HEK293T (cell line): ENCODE measurements around the gene LIPE.

ENCODE experiments used
- CTCF ChIA-PET: fragments of 350-600 bp; formaldehyde crosslinking; extraction: SDS; loops from one replicate; lab custom pipeline; 2021; ENCODE audit warnings: antibody characterized with exemption, inconsistent platforms; lab: Yijun Ruan, JAX
- POLR2A ChIA-PET: fragments of 350-600 bp; formaldehyde crosslinking; extraction: SDS; loops from one replicate; lab custom pipeline; 2020; ENCODE audit warnings: antibody characterized with exemption, inconsistent platforms; lab: Yijun Ruan, JAX
- DNase-seq: peaks from one replicate; pipeline ENCODE4 v3.0.0; 2012; ENCODE audit warnings: mixed read lengths; ENCODE audit errors: extremely low spot score
- ARNT ChIP-seq: fragments of 450-650 bp; IDR thresholded peaks from 2 replicates; pipeline ENCODE4 v1.6.1; 2017; ENCODE audit warnings: mild to moderate bottlenecking
- BHLHE40 ChIP-seq: fragments of 450-650 bp; IDR thresholded peaks from 2 replicates; pipeline ENCODE4 v1.6.1; 2016; ENCODE audit warnings: mild to moderate bottlenecking, moderate library complexity, borderline replicate concordance
- CTBP1 ChIP-seq: fragments of 450-650 bp; IDR thresholded peaks from 2 replicates; pipeline ENCODE4 v1.6.1; 2016; ENCODE audit warnings: borderline replicate concordance
- ELF4 ChIP-seq: fragments of 450-650 bp; IDR thresholded peaks from 2 replicates; pipeline ENCODE4 v1.6.1; 2017; ENCODE audit warnings: antibody characterized with exemption
- FOXA1 ChIP-seq: fragments of 450-650 bp; IDR thresholded peaks from 2 replicates; pipeline ENCODE4 v1.6.1; 2016; ENCODE audit warnings: mild to moderate bottlenecking
- FOXK2 ChIP-seq: fragments of 450-650 bp; IDR thresholded peaks from 2 replicates; pipeline ENCODE4 v1.6.1; 2016; ENCODE audit warnings: mild to moderate bottlenecking
- FOXM1 ChIP-seq: fragments of 450-650 bp; IDR thresholded peaks from 2 replicates; pipeline ENCODE4 v1.6.1; 2017; ENCODE audit warnings: mild to moderate bottlenecking, borderline replicate concordance
- HDGF ChIP-seq: fragments of 450-650 bp; IDR thresholded peaks from 2 replicates; pipeline ENCODE4 v1.6.1; 2017; ENCODE audit warnings: antibody characterized with exemption, borderline replicate concordance
- L3MBTL2 ChIP-seq: fragments of 450-650 bp; conservative IDR thresholded peaks from 2 replicates; pipeline ENCODE4 v1.6.1; 2016; ENCODE audit warnings: mild to moderate bottlenecking
- LEF1 ChIP-seq: fragments of 450-650 bp; IDR thresholded peaks from 2 replicates; pipeline ENCODE4 v1.6.1; 2017; ENCODE audit warnings: mild to moderate bottlenecking, borderline replicate concordance
- NFRKB ChIP-seq: fragments of 450-650 bp; IDR thresholded peaks from 2 replicates; pipeline ENCODE4 v1.6.1; 2016; ENCODE audit warnings: mild to moderate bottlenecking, moderate library complexity
- PKNOX1 ChIP-seq: fragments of 450-650 bp; IDR thresholded peaks from 2 replicates; pipeline ENCODE4 v1.6.1; 2016
- SP1 ChIP-seq: fragments of 450-650 bp; IDR thresholded peaks from 2 replicates; pipeline ENCODE4 v1.6.1; 2017
- SUZ12 ChIP-seq: fragments of 450-650 bp; IDR thresholded peaks from 2 replicates; pipeline ENCODE4 v1.6.1; 2016; ENCODE audit warnings: mild to moderate bottlenecking
- TARDBP ChIP-seq: fragments of 450-650 bp; IDR thresholded peaks from 2 replicates; pipeline ENCODE4 v1.6.1; 2016
- ZNF384 ChIP-seq: fragments of 450-650 bp; IDR thresholded peaks from 2 replicates; pipeline ENCODE4 v1.6.1; 2016

LIPE gene

DNA sequence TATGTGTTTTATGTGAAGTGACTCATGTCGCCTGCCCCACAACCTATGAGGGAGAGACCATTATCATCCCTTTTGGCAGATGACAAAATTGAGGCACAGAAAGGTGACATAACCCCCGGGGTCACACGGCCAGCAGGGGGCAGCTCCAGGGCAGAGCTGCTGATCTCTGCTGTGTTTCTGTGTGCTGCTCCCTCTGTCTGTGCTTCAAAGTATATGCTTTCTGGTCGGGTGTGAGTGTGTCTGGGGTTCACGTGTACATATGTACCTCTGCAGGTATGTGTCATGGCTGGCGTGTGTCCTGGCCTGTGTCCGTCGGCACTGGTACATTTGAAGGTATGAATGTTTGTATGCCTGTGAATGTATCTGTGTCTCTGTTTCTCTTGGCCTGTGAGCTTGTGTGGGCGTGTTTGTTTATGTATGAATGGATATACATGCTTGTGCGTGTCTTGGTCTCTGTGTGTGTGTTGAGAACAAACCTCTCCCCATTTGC lies 7.1 kb downstream of the LIPE start:
- POLR2A ChIA-PET = interaction anchor here (1.6 to 1.9 kb wide), 2 partner anchors 13 to 23 kb away, joined by 5 to 13 read pairs; no protein-coding TSS in a partner anchor
- no peak for TF ChIP-seq FOXM1
- peak; percentile 41; the same call in 1 of the 2 replicates for TF ChIP-seq ZNF384
- peak; percentile 61 for DNase-seq
- CTCF ChIA-PET = interaction anchor here (0.6 to 1.3 kb wide), 2 partner anchors 13 to 529 kb away, joined by 3 to 6 read pairs; no protein-coding TSS in a partner anchor

DNA sequence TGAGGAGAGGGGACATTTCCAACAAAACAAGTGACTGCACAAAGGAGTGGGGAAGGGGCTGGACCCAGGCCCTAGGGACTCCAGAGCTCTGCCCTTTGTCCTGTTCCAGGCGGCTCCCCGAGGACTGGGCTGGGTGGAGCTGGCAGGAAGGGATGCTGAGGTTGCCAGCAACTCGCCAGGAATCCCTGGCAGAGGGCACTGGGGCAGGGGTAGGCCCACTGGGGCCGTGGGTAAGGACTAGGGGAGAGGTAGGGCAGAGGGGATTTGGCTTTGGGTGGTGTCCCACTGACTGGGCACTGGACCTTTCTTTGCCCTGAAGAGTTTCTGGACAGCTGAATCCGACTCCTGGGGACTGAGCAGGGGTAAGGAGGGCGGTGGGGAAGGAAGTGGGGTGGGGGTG lies 7.9 kb downstream of the LIPE start:
- no peak for TF ChIP-seq ARNT
- TF ChIP-seq ZNF384 = no peak
- TF ChIP-seq SP1 = no peak
- no peak for TF ChIP-seq FOXM1
- TF ChIP-seq PKNOX1 = no peak
- no peak for TF ChIP-seq TARDBP
- no peak for TF ChIP-seq L3MBTL2
- no peak for TF ChIP-seq NFRKB
- TF ChIP-seq FOXK2 = no peak
- no peak for TF ChIP-seq FOXA1
- no peak for TF ChIP-seq ELF4
- no peak for TF ChIP-seq SUZ12
- no peak for TF ChIP-seq HDGF
- TF ChIP-seq CTBP1 = no peak
- TF ChIP-seq LEF1 = no peak
- TF ChIP-seq BHLHE40 = no peak
- no peak for DNase-seq
- CTCF ChIA-PET = interaction anchor here (0.8 to 1.3 kb wide), 2 partner anchors 14 to 18 kb away, joined by 3 read pairs; no protein-coding TSS in a partner anchor
- POLR2A ChIA-PET = interaction anchor here (1.9 kb wide), 1 partner anchor 22 kb away, joined by 13 read pairs; no protein-coding TSS in a partner anchor

- ChIA-PET CTCF (interaction anchor here (1.3 kb wide), 1 partner anchor 12 kb away, joined by 4 read pairs; no protein-coding TSS in a partner anchor), POLR2A (interaction anchor here (0.9 to 2.2 kb wide), 3 partner anchors 11 to 299 kb away, joined by 3 to 16 read pairs (median 3); no protein-coding TSS in a partner anchor)
- DNase-seq = no peak
- no peak for TF ChIP-seq PKNOX1
Measured at GRCh38 chr19:42412661-42413076, 14.5 kb downstream of the LIPE start.

DNA sequence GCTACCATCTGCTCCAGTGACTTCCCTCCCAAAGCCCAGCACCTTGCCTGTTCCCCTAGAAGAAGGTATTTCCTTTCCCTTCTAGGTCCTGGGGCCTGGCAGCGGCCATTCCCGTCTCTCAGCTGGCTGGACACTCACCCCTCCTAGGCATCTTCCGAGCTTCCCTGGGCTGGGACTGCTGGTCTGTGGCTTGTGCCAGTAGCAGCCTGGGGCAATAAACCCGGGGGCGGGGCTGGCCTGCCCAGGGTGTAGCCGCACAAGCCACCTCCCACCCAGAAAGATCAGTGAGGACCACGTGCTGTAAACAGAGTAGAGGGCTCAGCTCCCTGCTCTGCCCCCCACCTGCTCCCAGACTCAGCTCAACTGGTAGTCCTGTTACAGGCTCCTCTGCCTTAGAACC lies 15.0 kb downstream of the LIPE start:
- POLR2A ChIA-PET = interaction anchor here (0.9 to 2.2 kb wide), 3 partner anchors 11 to 298 kb away, joined by 3 to 16 read pairs (median 3); no protein-coding TSS in a partner anchor
- no peak for DNase-seq
- no peak for TF ChIP-seq SP1
- TF ChIP-seq L3MBTL2 = no peak
- TF ChIP-seq FOXA1 = no peak
- no peak for TF ChIP-seq ELF4
- TF ChIP-seq ZNF384 = no peak
- no peak for TF ChIP-seq NFRKB
- TF ChIP-seq CTBP1 = no peak
- no peak for TF ChIP-seq FOXM1
- TF ChIP-seq SUZ12 = no peak
- no peak for TF ChIP-seq HDGF
- no peak for TF ChIP-seq LEF1
- no peak for TF ChIP-seq TARDBP
- no peak for TF ChIP-seq BHLHE40
- TF ChIP-seq FOXK2 = no peak
- TF ChIP-seq PKNOX1 = no peak
- no peak for TF ChIP-seq ARNT
- CTCF ChIA-PET = interaction anchor here (1.3 kb wide), 1 partner anchor 12 kb away, joined by 4 read pairs; no protein-coding TSS in a partner anchor

DNA sequence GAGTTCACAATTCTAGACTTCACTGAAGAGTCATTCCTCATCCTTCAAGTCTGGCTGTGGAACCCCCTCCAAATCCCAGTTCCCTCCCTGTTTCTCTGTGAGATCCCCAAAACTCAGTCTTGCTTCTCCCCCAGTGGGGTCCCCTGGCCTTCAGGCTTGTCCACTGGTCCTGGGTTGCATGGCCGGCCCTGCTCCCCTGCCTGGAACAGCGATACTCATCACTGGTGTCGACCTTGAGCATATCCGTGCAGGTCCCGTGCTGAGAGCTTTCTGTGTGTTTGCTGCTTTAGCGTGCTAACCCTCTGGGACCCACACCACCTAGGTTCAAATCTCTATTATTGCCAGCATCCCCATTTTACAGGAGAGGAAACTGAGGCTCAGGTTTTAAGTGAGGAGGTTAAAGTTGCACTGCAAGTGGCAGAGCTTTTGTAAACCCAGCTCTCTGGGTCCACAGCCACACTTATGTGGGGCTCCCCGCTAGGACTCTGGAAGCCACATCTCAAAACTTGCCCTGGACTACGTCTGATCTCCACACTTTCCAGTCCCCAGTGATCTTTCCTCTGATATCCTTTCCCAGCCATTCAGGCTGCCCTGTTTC lies 15.5 kb downstream of the LIPE start:
- POLR2A ChIA-PET = interaction anchor here (0.9 to 2.2 kb wide), 3 partner anchors 12 to 298 kb away, joined by 3 to 16 read pairs (median 3); no protein-coding TSS in a partner anchor
- CTCF ChIA-PET = interaction anchor here (1.3 kb wide), 1 partner anchor 11 kb away, joined by 4 read pairs; no protein-coding TSS in a partner anchor
- no peak for DNase-seq
- no peak for TF ChIP-seq FOXA1
- TF ChIP-seq SUZ12 = no peak
- no peak for TF ChIP-seq CTBP1
- TF ChIP-seq BHLHE40 = no peak
- TF ChIP-seq TARDBP = no peak

DNA sequence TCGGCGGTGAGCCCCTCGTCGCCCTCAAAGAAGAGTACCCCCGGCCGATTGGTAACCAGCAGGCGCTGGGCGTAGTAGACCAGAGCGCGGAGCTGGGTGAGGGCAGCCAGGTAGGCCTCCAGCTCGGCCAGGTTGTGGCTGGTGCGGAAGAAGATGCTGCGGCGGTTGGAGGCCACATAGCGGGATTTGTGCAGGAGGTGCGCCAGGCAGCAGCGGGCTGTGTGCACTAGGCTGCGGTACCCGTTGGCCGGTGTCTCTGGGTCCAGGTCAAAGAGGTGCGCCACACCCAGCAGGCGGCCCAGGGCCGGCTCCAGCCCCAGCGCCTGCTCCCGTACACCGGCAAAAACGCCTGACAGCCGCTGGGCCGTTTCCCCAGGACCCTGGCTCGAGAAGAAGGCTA lies 16.8 kb downstream of the LIPE start:
- CTCF ChIA-PET = interaction anchor here (0.6 to 1.0 kb wide), 2 partner anchors 10 to 26 kb away, joined by 3 to 4 read pairs; no protein-coding TSS in a partner anchor
- POLR2A ChIA-PET = interaction anchor here (0.8 to 1.7 kb wide), 3 partner anchors 12 to 14 kb away, joined by 3 to 4 read pairs (median 3); no protein-coding TSS in a partner anchor
- no peak for DNase-seq
- TF ChIP-seq NFRKB (no peak), ELF4 (no peak), BHLHE40 (no peak), SP1 (no peak), CTBP1 (no peak), LEF1 (no peak), L3MBTL2 (no peak), ARNT (no peak), ZNF384 (no peak), FOXA1 (no peak), HDGF (no peak), FOXM1 (no peak), TARDBP (no peak), FOXK2 (no peak), PKNOX1 (no peak), SUZ12 (no peak)
